HG02840 (cell line): ENCODE measurements around the gene PPM1L.

Source experiments
- ATAC-seq: cut with Tn5 transposase; IDR thresholded peaks from one replicate; pipeline ENCODE4 v1.9.1; 2021; ENCODE audit warnings: mild to moderate bottlenecking, moderate library complexity, moderate number of reproducible peaks; ENCODE audit not compliant: unreplicated experiment, low FRiP score

Gene PPM1L

GRCh38 chr3:160758929-160759577, 3.0 kb downstream of the PPM1L start:
- no peak for ATAC-seq

- ATAC-seq = no peak
These were observed 7.0 kb downstream of the PPM1L start for GRCh38 chr3:160763073-160763472.

DNA sequence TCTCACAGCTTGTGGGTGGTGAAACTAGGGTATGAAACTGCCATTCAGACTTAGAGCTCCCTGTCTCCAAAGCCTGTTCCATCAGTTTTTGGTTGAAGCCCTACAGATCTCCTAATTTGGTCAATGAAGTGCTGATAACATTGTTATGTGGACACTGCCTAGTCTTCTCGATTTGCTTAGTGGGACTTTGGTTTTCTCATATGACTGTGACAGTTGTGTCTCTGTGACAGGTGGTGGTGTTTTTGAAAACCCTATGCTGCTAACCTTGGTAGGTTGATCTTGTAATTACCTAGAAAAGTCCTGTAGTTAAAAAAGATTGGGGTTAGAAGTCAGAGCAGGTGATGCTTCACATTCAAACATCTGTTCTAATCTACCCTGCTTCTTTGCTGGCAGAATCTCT, 9.2 kb downstream of the PPM1L start:
- no peak for ATAC-seq

DNA sequence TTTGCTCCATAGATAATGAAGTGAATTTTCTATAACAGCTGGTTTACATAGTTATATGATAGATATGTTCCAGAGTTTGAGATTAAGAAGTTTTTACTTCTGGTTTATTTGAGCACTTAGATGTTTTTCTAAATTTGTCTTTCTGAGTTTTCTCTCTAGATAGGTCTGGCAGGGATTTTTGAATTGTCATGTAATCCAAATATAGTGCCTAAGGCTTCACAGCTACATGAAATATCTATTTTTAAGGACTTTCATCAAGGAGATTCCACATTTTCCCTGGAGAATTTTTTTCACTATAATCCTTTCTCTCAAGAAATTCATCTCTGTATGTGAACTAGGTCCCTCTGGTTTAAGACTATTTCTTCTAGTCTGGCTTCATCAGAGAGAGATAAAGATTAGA, 12.0 kb downstream of the PPM1L start:
- no peak for ATAC-seq

DNA sequence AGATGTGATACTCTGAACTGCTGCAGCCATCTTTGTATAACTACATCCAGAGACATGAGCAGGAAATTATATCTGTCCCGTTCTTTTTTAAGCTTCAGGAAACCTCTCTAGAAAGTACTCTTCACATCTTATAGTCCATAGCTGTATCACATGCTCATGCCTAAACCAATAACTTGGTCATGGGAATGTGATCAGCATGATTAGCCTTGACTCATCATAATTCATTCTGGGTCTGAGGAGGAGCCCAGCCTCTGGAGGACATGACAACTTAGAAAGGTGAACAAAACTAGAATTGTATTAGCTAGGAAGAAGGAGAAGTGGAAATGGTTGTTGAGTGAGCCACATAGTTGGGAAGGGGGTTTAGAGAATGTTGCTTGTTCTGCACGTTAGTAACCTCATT, 12.9 kb downstream of the PPM1L start:
- ATAC-seq = no peak

DNA sequence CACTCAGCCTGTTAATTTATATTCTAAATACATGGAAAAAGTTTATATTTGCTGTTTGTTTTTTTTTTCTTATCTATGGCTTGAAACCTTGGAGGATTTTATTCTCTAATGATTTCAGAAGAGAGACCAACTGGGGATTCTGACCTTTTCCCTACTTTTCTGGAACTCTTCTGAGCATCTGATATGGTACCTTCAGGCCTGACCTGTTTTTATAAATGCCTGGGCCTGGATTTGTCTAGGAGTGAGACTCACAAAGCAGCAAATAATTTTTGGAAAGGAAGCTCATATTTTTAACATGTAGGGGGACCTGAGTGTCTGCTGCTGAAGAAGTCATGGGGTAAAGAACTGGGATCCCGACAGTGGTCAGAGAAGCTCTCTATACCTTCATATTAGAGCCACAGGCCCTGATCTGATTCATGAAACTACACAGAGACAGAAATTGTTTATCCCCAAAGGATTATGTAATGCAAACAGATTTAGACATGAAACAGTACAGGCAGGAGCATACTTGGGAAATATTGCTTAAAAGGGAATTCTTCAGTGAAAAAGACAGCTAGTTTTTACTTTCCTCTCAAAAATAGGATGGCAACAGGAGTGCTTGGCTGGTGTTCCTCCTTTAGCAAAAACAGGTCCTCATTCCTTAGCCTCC, 15.9 kb downstream of the PPM1L start:
- ATAC-seq = no peak

DNA sequence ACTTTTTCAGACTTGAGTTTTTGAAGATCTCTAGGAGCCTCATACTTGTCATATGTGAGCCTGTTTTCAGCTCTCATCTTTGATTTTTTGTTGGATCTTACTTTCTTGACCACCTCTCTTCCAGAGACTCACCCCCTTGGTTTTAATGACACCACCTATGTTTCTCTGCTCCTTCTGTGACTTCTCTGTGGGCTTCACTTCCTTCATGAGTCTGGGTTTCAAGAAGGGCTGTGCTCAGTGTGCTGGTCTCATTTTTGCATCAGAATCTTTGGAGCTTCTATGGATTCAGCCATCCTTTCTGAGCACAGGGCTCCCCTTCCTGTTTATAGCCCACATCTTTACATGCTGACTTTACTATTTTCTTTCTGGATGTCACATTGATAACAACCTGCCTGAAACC, 17.7 kb downstream of the PPM1L start:
- no peak for ATAC-seq

DNA sequence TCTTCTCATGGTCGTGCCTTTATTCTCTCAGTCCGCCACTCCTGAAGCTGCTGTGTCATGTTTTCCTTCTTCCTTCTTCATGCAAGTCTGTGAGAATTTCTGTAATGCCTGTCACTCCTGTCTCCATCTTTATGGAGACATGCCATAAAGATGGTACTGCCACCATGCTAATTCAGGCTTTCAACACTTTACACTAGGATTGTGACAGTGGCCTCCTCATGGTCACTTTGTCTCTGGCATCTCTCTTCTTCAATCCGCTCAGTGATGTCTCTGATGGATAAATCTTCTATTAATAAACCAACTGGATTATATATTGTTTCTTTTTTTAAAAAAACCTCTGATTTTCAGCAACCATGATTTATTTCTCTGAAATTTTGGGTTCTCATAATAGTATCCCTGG, 18.1 kb downstream of the PPM1L start:
- ATAC-seq = no peak

DNA sequence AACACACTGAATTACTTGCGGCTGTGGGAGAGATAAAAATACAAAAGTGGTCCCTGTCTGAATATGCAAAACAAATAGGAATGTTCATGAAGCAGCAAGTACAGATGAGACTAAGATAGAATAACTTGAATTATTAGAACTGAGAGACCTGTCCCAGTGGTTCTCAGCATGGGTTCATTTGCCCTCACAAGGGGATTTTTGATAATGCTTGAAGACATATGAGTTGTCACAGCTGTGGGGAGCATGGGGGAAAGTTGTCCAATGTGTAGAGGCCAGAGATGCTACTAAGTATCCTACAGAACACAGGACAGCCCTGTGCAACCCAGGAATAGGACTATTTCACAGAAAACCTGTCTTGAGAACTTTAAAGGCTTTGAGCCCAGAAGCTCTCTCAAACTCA, 22.4 kb downstream of the PPM1L start:
- ATAC-seq = no peak

DNA sequence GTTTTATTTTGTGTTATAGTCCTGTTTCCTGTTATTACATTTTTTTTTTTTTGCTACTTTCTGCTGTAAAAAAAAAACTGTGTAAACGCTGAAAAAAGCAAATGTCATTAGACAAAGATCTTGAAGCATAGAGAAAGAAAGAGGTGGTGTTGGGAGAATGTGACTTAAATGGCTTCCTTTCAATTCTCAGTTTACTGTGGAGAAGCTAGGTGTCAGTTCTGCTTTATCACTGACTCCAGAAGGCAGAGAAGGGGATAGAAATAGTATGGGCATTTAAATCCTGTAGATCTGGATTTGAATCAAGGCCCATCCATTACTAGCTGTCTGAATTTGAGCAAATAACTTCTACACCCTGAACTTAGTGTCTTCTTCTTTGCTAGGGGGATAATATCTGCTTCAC, 23.0 kb downstream of the PPM1L start:
- ATAC-seq = no peak

DNA sequence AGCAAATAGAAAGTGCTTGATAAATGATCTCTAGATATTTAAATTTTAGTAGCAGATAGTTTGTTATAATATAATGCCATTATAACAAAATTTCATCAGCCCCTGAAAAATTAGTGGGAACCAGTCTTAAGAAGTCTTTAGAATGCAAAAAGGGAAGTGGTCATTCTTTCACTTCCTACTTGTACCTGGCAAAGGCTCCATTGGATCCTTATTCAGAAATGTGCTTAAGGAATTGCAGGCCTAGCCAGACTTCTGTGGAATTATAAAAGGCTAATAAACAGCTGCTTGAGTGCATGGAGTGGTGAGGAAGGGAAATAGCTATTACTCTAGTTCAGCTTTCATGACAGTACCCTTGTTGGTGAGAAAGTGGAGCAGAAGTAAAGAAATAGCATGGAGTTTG, 24.2 kb downstream of the PPM1L start:
- ATAC-seq = no peak

GRCh38 chr3:160781402-160781801, 25.4 kb downstream of the PPM1L start:
- ATAC-seq = no peak

DNA sequence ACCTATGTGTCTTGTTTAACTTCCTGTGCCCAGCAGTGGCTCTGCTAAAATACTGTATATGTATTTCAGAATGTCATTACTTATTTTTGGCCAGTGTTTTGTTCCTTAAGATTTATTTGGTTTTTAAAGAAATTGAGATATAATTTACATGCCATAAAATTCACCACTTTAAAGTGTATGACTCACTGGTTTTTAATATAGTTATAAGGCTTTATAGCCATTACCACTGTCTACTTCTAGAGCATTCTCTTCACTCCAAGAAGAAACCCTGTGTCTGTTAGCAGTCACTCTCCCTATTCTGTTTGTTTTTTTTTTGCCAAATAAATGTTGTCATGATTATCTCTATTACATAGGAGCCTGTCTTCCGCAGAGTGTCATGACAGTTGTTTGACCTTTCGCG, 25.8 kb downstream of the PPM1L start:
- ATAC-seq = no peak

- ATAC-seq = no peak
These were observed 28.8 kb downstream of the PPM1L start for GRCh38 chr3:160784853-160785252.

- no peak for ATAC-seq
These were observed 34.7 kb downstream of the PPM1L start for GRCh38 chr3:160790726-160791125.

- no peak for ATAC-seq
These were observed 36.5 kb downstream of the PPM1L start for GRCh38 chr3:160792540-160792939.

- no peak for ATAC-seq
These were observed 37.8 kb downstream of the PPM1L start for GRCh38 chr3:160793722-160794252.

GRCh38 chr3:160796089-160796812, 40.2 kb downstream of the PPM1L start:
- no peak for ATAC-seq

DNA sequence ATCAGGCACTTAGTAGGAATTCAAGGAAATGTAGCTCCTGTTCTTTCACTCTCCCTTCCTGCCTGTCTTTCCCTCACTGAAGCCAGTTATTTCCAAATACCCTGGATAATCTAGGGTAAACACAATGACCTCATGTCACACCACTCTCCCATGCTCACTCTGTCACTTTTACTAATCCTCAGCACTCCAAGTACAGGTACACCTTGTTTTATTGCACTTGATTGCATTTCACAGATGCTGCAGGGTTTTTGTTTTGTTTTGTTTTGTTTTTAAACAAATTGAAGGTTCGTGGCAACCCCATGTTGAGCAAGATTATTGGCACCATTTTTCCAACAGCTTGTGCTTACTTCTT, 40.8 kb downstream of the PPM1L start:
- ATAC-seq = no peak

- ATAC-seq = no peak
These were observed 41.3 kb downstream of the PPM1L start for GRCh38 chr3:160797356-160797755.

DNA sequence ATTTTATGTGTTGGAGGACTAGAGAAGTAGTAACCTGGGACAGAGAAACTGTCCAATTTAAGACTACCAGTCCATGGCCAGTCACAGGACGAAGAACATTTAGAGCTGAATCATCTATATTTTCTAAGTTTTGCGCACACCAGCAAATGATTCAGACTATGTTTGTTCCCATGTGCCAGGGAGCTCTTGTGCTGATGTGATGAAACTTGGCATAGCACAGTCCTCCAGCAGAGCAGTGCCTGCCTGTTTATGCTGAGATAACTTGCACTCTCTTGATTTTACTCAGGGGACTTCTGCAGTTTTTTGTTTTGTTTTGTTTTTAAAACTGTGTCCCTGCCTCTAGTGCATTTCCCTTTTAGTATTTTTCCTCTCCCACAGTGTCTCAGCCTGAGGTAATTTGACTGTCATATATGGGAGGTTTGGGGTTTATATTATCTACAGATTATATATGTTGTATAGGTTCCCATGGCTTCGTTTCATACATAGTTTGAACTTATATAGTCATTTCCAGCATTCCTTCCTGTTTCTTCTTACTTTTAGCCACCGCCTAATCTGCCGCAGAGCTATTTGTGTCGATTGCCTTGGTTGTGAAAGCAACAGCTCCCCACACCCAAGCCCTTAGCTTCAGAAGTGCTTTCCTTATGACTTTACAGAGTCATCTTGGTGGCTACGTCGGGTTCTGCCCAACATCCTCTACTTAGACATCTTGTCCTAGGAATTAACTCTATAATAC, 45.5 kb downstream of the PPM1L start:
- peak; percentile 86 for ATAC-seq
